ENCODE results near the gene SELENON. TPM values are rescaled to one million over a fixed set of nuclear protein-coding genes. Genes with fewer than 3 reads are reported as not detected.

Gene SELENON
- total and polyA plus RNA-seq, 10 of the 15 experiments (the other 5 are each of a cell fraction or from before 2014, with no cell fraction given): 0.07 to 5.1 (median 0.80) TPM

GRCh38 chr1:25820247-25821111 lies 20.5 kb downstream of the SELENON start:
- CTCF ChIA-PET: interaction anchor here (0.7 to 5.3 kb wide), 7 partner anchors 10 to 177 kb away, joined by 3 to 24 read pairs (median 5); partner anchors contain the start of genes PAFAH2 and PAQR7
- intact Hi-C loops (cut with micrococcal nuclease; ENCODE audit: unreplicated experiment): loop anchor here (5.0 to 10.0 kb wide), 2 partner anchors 37 to 184 kb away; partner anchors contain the start of gene AUNIP
- no peaks in the 10 kb centered on the region for H3K9me3 ChIP-seq (replicated peaks; ENCODE audit: control insufficient read depth, insufficient read depth, low read length)
- no peaks in the 10 kb centered on the region for H3K27me3 ChIP-seq (replicated peaks in 1 of 2; ENCODE audit: control insufficient read depth in 2 of 2, insufficient read depth in 2 of 2, low read length in 1 of 2)
- H3K4me1 ChIP-seq (ENCODE audit: control insufficient read depth, insufficient read depth, low read length): peaks cover 15% of the 10 kb centered on the region
- H3K27ac ChIP-seq (ENCODE audit: control insufficient read depth, insufficient read depth): peak overlapping the region; percentile 73
- peak overlapping the region; percentile 93 for H3K9ac ChIP-seq (ENCODE audit: control insufficient read depth, insufficient read depth, low read length)
- SMC1A ChIA-PET (ENCODE audit: uncharacterized antibody, unreplicated experiment): interaction anchor here (0.6 to 1.2 kb wide), 7 partner anchors 25 to 391 kb away, joined by 3 to 4 read pairs (median 3); partner anchors contain the start of gene PAQR7
- WGBS (ENCODE audit: insufficient coverage, insufficient replicate concordance, low lambda C conversion rate, missing lambda C conversion rate): 2% methylated on average over 64 of the region's 67 CpGs
- H3K36me3 ChIP-seq (ENCODE audit: control insufficient read depth in 2 of 2, insufficient read depth in 2 of 2, low read length in 1 of 2): no peaks in the 10 kb centered on the region; a peak in 2 of 4 replicates
- peaks cover 26% of the 10 kb centered on the region for H3K79me2 ChIP-seq (ENCODE audit: control insufficient read depth, insufficient read depth, low read length)
- DNase-seq (ENCODE audit: low read depth, low spot score): peak; percentile 50
- H2AFZ ChIP-seq (ENCODE audit: control insufficient read depth, low read depth, low read length): peak overlapping the region; percentile 70
- ATAC-seq: peak; percentile 85
- peak; percentile 79 for FAIRE-seq
- POLR2A ChIA-PET: interaction anchor here (0.5 to 1.4 kb wide), 18 partner anchors 10 to 588 kb away, joined by 3 to 6 read pairs (median 4); partner anchors contain the start of genes PAFAH2 and SYF2
- peak overlapping the region; percentile 83 for H3K4me3 ChIP-seq
- in situ Hi-C loops (cut with MboI): loop anchor here (5.0 to 25.0 kb wide), 2 partner anchors 177 to 408 kb away; partner anchors contain the start of genes PAFAH2 and RHCE
- RAD21 ChIA-PET (ENCODE audit: unreplicated experiment): interaction anchor here (0.7 to 2.9 kb wide), 12 partner anchors 10 to 179 kb away, joined by 3 to 13 read pairs (median 4); partner anchors contain the start of genes PAFAH2 and PAQR7
- peak overlapping the region; percentile 91 for H3K4me2 ChIP-seq (ENCODE audit: control insufficient read depth, insufficient read depth)
- H4K20me1 ChIP-seq (ENCODE audit: control insufficient read depth, insufficient read depth): no peaks in the 10 kb centered on the region
- BruUV-seq (replicated peaks): no TSS peak
- no peak for TF ChIP-seq WRNIP1 (IDR thresholded peaks at IDR 0.05; ENCODE audit: borderline replicate concordance, low read depth, low read length)
- peak; percentile 53 for TF ChIP-seq MXI1 (IDR thresholded peaks at IDR 0.05; ENCODE audit: low read depth, low read length)
- 0 out of 2 replicates have a peak, but pooled peaks have one; percentile 18 for TF ChIP-seq IKZF1 (conservative IDR thresholded peaks at IDR 0.05)
- TF ChIP-seq SPI1 (IDR thresholded peaks at IDR 0.05; ENCODE audit: borderline replicate concordance, insufficient read depth, low read depth, low read length): no peak
- peak; percentile 30; the same call in 1 of the 2 replicates for TF ChIP-seq ZNF24 (IDR thresholded peaks at IDR 0.05)
- TF ChIP-seq CBFB (IDR thresholded peaks at IDR 0.05; ENCODE audit: low read depth): peak; percentile 48; the same call in 1 of the 2 replicates
- 0 out of 4 replicates have a peak, but pooled peaks of 1 of the 2 experiments have one; percentile 6 for TF ChIP-seq BHLHE40 (IDR thresholded peaks at IDR 0.05; ENCODE audit: borderline replicate concordance in 1 of 2, low read depth in 2 of 2, low read length in 1 of 2)
- TF ChIP-seq, protein P1, sequence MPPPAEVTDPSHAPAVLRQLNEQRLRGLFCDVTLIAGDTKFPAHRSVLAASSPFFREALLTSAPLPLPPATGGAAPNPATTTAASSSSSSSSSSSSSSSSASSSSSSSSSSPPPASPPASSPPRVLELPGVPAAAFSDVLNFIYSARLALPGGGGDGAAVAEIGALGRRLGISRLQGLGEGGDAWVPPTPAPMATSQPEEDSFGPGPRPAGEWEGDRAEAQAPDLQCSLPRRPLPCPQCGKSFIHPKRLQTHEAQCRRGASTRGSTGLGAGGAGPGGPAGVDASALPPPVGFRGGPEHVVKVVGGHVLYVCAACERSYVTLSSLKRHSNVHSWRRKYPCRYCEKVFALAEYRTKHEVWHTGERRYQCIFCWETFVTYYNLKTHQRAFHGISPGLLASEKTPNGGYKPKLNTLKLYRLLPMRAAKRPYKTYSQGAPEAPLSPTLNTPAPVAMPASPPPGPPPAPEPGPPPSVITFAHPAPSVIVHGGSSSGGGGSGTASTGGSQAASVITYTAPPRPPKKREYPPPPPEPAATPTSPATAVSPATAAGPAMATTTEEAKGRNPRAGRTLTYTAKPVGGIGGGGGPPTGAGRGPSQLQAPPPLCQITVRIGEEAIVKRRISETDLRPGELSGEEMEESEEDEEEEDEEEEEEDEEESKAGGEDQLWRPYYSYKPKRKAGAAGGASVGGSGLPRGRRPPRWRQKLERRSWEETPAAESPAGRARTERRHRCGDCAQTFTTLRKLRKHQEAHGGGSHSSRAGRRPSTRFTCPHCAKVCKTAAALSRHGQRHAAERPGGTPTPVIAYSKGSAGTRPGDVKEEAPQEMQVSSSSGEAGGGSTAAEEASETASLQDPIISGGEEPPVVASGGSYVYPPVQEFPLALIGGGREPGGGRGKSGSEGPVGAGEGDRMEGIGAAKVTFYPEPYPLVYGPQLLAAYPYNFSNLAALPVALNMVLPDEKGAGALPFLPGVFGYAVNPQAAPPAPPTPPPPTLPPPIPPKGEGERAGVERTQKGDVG (CRISPR knock-in tag; IDR thresholded peaks at IDR 0.05): no peak
- TF ChIP-seq, protein P2, sequence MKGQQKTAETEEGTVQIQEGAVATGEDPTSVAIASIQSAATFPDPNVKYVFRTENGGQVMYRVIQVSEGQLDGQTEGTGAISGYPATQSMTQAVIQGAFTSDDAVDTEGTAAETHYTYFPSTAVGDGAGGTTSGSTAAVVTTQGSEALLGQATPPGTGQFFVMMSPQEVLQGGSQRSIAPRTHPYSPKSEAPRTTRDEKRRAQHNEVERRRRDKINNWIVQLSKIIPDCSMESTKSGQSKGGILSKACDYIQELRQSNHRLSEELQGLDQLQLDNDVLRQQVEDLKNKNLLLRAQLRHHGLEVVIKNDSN (IDR thresholded peaks at IDR 0.05; ENCODE audit: borderline replicate concordance, extremely low read length, insufficient read depth, low read depth, low read length): no peak
- TF ChIP-seq PAX5 (IDR thresholded peaks at IDR 0.05; ENCODE audit: borderline replicate concordance, low read depth, low read length): 0 out of 2 replicates have a peak, but pooled peaks have one; percentile 15
- TF ChIP-seq STAT1 (conservative IDR thresholded peaks at IDR 0.05): no peak
- TF ChIP-seq EGR1 (IDR thresholded peaks at IDR 0.05; ENCODE audit: borderline replicate concordance in 1 of 2, low read depth in 2 of 2, low read length in 2 of 2): peak in 1 of 2 experiments; percentile 19; a peak in 1 of 3 replicates
- TF ChIP-seq, protein P3, sequence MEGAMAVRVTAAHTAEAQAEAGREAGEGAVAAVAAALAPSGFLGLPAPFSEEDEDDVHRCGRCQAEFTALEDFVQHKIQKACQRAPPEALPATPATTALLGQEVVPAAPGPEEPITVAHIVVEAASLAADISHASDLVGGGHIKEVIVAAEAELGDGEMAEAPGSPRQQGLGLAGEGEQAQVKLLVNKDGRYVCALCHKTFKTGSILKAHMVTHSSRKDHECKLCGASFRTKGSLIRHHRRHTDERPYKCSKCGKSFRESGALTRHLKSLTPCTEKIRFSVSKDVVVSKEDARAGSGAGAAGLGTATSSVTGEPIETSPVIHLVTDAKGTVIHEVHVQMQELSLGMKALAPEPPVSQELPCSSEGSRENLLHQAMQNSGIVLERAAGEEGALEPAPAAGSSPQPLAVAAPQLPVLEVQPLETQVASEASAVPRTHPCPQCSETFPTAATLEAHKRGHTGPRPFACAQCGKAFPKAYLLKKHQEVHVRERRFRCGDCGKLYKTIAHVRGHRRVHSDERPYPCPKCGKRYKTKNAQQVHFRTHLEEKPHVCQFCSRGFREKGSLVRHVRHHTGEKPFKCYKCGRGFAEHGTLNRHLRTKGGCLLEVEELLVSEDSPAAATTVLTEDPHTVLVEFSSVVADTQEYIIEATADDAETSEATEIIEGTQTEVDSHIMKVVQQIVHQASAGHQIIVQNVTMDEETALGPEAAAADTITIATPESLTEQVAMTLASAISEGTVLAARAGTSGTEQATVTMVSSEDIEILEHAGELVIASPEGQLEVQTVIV (IDR thresholded peaks at IDR 0.05; ENCODE audit: borderline replicate concordance, partially characterized antibody): no peak

Measured in GM12878 (cell line).